Omental fat pad (tissue), 4 donors: ENCODE results near the gene UBE2G1. TPM values are rescaled to one million over a fixed set of nuclear protein-coding genes. Genes with fewer than 3 reads are reported as not detected.
"Not testable (repeated sequence)": the region's sequence is repeated elsewhere in the genome, so short reads cannot be mapped to it uniquely, and the experiment has no call there.

Experiments used
- ATAC-seq: fragments of 150-250 bp; one replicate; pipeline ENCODE4 v1.9.1; 2016; ENCODE audit warnings: mild to moderate bottlenecking, moderate library complexity; ENCODE audit not compliant: low FRiP score
- DNase-seq: peaks from one replicate; pipeline ENCODE4 v3.0.0-alpha.2; 2019; ENCODE audit warnings: low spot score
- CTCF ChIP-seq, 3 donors: fragments of 450-650 bp; IDR thresholded peaks; one replicate each; pipeline ENCODE4 v1.5.1; 2016 to 2017; ENCODE audit warnings: antibody characterized with exemption in 3 of 3, mild to moderate bottlenecking in 3 of 3, moderate library complexity in 2 of 3
- total RNA-seq, 4 donors: library from RNA; depleted of rRNA; stranded (reverse); fragments of >200 nt; gene quantifications; one replicate each; pipeline ENCODE4 v1.1.0, GENCODE V29; 2016

UBE2G1 gene
- total RNA-seq, 4 donors from 2014 or later: 34.7 to 45.6 (median 40.3) TPM

GRCh38 chr17:4389079-4389478, 22.6 kb upstream of the UBE2G1 start:
- DNase-seq (no peak), ATAC-seq (no peak)
- TF ChIP-seq CTCF (IDR thresholded peaks at IDR 0.05): no peak

- ATAC-seq (no peak), DNase-seq (no peak)
- TF ChIP-seq CTCF (IDR thresholded peaks at IDR 0.05): no peak
Observed at GRCh38 chr17:4387137-4387536, 20.7 kb upstream of the UBE2G1 start.

- TF ChIP-seq CTCF (IDR thresholded peaks at IDR 0.05): no peak
- ATAC-seq (no peak), DNase-seq (no peak)
Observed at GRCh38 chr17:4386406-4386805, 19.9 kb upstream of the UBE2G1 start.

- ATAC-seq: no peak
- DNase-seq: no peak
- TF ChIP-seq CTCF (IDR thresholded peaks at IDR 0.05): no peak
Observed at GRCh38 chr17:4381690-4382671, 15.5 kb upstream of the UBE2G1 start.

GRCh38 chr17:4378626-4379025, 12.2 kb upstream of the UBE2G1 start:
- no peak for ATAC-seq
- TF ChIP-seq CTCF (IDR thresholded peaks at IDR 0.05): no peak
- DNase-seq: no peak

GRCh38 chr17:4377247-4377646, 10.8 kb upstream of the UBE2G1 start:
- DNase-seq, ATAC-seq: not testable (repeated sequence)

GRCh38 chr17:4375796-4376440, 9.4 kb upstream of the UBE2G1 start:
- not testable (repeated sequence) for ATAC-seq, DNase-seq
